GM12801 (cell line): Measurements from ENCODE around the gene POLR2I.

Experiments used
- TF ChIP-seq, protein P1 (sequence below): IDR thresholded peaks from one replicate; pipeline ENCODE4 v1.5.1; 2011; ENCODE audit warnings: control low read depth; ENCODE audit not compliant: insufficient read length; ENCODE audit errors: extremely low read depth

The POLR2I gene

GRCh38 chr19:36090910-36091695 lies 23.6 kb downstream of the POLR2I start:
- TF ChIP-seq, protein P1, sequence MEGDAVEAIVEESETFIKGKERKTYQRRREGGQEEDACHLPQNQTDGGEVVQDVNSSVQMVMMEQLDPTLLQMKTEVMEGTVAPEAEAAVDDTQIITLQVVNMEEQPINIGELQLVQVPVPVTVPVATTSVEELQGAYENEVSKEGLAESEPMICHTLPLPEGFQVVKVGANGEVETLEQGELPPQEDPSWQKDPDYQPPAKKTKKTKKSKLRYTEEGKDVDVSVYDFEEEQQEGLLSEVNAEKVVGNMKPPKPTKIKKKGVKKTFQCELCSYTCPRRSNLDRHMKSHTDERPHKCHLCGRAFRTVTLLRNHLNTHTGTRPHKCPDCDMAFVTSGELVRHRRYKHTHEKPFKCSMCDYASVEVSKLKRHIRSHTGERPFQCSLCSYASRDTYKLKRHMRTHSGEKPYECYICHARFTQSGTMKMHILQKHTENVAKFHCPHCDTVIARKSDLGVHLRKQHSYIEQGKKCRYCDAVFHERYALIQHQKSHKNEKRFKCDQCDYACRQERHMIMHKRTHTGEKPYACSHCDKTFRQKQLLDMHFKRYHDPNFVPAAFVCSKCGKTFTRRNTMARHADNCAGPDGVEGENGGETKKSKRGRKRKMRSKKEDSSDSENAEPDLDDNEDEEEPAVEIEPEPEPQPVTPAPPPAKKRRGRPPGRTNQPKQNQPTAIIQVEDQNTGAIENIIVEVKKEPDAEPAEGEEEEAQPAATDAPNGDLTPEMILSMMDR = no peak

- TF ChIP-seq, protein P1 = no peak
These were observed 24.8 kb downstream of the POLR2I start for GRCh38 chr19:36089847-36090246.

- TF ChIP-seq, protein P1 = no peak
These were observed 28.3 kb downstream of the POLR2I start for GRCh38 chr19:36086326-36086725.

DNA sequence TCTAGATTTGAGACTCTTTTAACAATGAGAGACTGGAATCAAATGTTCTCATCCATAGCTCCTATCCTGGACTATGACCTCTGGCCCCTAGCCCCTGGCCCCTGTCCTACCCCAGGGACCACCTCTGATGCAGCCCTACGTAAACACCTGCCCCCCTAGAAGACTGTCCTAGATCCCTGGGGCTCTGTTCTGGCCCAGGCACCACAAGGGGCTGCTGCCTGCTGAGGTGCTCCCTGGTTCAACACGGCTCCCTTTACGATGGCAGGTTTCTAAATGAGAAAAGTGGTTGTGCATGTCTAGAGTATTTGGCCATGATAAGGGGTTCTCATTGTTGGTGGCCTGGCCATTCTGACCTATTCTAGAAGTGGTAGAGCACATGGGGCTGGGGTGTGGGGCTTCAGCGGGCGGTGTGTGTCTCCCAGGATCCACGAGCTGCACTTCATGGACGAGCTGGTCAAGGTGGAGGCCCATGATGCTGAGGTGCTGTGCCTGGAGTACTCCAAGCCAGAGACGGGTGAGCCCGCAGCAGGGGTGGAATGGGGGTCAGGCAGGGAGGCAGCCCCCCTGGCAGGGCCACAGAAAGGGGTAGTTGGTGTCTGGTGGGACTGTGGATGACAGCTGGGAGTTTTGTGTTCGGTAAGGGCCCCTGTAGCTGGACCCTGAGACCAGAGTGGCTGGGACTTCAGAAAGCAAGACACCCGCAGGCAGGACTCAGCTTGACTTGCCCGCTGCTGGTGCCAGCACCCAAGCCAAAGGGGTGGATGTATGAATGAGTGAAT lies 30.3 kb downstream of the POLR2I start:
- TF ChIP-seq, protein P1 = no peak

GRCh38 chr19:36082916-36083315 lies 31.8 kb downstream of the POLR2I start:
- TF ChIP-seq, protein P1 = no peak

DNA sequence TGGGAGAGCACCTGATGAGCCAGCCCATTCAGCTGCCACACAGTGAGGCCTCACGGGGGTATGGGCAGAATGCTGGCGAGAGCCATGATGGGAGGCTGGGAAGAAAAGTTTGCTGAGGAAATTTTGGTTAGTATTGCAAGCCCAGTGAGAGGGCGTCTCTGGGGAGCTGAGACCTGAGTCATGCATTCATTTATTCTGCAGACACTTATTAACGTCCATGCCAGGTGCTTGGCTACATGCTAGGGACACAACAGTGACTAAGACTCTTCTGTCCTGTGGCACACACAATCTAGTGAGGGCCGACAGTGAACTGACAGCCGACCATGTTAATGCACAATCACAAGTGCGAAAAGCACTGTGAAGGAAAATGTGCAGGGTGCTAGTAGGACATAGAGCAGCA lies 32.8 kb downstream of the POLR2I start:
- TF ChIP-seq, protein P1 = no peak

- TF ChIP-seq, protein P1 = no peak
These were observed 33.3 kb downstream of the POLR2I start for GRCh38 chr19:36081385-36081784.
